GM13977 (cell line): Measurements from ENCODE around the gene SMOC2.

Experiments
- DNase-seq: peaks from one replicate; pipeline ENCODE4 v3.0.0; 2012; ENCODE audit warnings: low spot score
- in situ Hi-C: fragments of 300-500 bp; cut with MboI; formaldehyde crosslinking; loops from one replicate; pipeline ENCODE4 v1.12.0; 2022; ENCODE audit warnings: low sequenced_read_pairs, low pct_unique_long_range_greater_than_20kb, mixed read lengths, inconsistent platforms; ENCODE audit not compliant: unreplicated experiment
- TF ChIP-seq, protein P1 (sequence below): IDR thresholded peaks from 2 replicates; pipeline ENCODE4 v1.5.1; 2012; ENCODE audit warnings: mild to moderate bottlenecking, control low read depth; ENCODE audit not compliant: insufficient read depth; ENCODE audit errors: extremely low read depth, missing control alignments

SMOC2 gene

GRCh38 chr6:168715643-168716481, 274.9 kb downstream of the SMOC2 start:
- DNase-seq = no peak
- in situ Hi-C loops = no loop called here
- TF ChIP-seq, protein P1, sequence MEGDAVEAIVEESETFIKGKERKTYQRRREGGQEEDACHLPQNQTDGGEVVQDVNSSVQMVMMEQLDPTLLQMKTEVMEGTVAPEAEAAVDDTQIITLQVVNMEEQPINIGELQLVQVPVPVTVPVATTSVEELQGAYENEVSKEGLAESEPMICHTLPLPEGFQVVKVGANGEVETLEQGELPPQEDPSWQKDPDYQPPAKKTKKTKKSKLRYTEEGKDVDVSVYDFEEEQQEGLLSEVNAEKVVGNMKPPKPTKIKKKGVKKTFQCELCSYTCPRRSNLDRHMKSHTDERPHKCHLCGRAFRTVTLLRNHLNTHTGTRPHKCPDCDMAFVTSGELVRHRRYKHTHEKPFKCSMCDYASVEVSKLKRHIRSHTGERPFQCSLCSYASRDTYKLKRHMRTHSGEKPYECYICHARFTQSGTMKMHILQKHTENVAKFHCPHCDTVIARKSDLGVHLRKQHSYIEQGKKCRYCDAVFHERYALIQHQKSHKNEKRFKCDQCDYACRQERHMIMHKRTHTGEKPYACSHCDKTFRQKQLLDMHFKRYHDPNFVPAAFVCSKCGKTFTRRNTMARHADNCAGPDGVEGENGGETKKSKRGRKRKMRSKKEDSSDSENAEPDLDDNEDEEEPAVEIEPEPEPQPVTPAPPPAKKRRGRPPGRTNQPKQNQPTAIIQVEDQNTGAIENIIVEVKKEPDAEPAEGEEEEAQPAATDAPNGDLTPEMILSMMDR = no peak

GRCh38 chr6:168716581-168716980, 275.6 kb downstream of the SMOC2 start:
- DNase-seq = no peak
- TF ChIP-seq, protein P1 = no peak
- in situ Hi-C loops = no loop called here

DNA sequence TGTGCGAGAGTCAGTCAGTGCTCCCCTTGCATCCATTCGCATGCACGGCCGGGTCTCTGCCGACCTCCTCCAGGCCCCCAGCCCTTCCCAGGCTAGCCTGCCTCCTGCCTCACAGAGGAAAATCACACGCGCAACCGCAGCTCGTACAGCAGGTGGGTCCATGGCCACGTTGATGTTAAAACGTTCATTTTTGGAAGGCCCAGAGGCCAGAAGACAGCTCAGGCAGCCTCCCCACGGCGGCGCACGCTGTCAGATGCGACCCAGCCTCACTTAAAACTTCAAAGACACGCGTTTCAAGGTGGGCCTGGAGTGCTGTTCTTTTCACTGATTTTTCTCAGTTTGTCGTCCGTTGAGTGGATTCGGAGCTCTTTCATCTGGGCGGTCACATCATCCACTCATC, 276.5 kb downstream of the SMOC2 start:
- in situ Hi-C loops = no loop called here
- no peak for DNase-seq
- TF ChIP-seq, protein P1 = no peak
